IPS-NIHi11 (cell line): ENCODE measurements around the gene DHX38.

ENCODE experiments used
- DNase-seq: peaks from one replicate; pipeline ENCODE4 v3.0.0; 2012; ENCODE audit warnings: mixed read lengths, low spot score

DHX38 gene

GRCh38 chr16:72084445-72084844 is 9.2 kb upstream of the DHX38 start:
- DNase-seq: no peak

GRCh38 chr16:72085002-72085401 is 8.6 kb upstream of the DHX38 start:
- no peak for DNase-seq

- no peak for DNase-seq
Observed at GRCh38 chr16:72091217-72091616, 2.4 kb upstream of the DHX38 start.

- DNase-seq: no peak
Observed at GRCh38 chr16:72092832-72093447, 707 bp upstream of the DHX38 start.

- DNase-seq: peak; percentile 19
Observed at GRCh38 chr16:72094266-72094610, 591 bp downstream of the DHX38 start.

- DNase-seq: no peak
Observed at GRCh38 chr16:72098936-72099335, 5.3 kb downstream of the DHX38 start.

- peak; percentile 78 for DNase-seq
Observed at GRCh38 chr16:72099377-72099818, 5.8 kb downstream of the DHX38 start.

- DNase-seq: no peak
Observed at GRCh38 chr16:72101195-72101594, 7.5 kb downstream of the DHX38 start.

- no peak for DNase-seq
Observed at GRCh38 chr16:72104905-72105304, 11.3 kb downstream of the DHX38 start.

- DNase-seq: no peak
Observed at GRCh38 chr16:72105978-72106377, 12.3 kb downstream of the DHX38 start.

- no peak for DNase-seq
Observed at GRCh38 chr16:72107371-72107770, 13.7 kb downstream of the DHX38 start.

GRCh38 chr16:72108353-72109102 is 14.9 kb downstream of the DHX38 start:
- DNase-seq: no peak

- DNase-seq: no peak
Observed at GRCh38 chr16:72109300-72109699, 15.7 kb downstream of the DHX38 start.

- no peak for DNase-seq
Observed at GRCh38 chr16:72109966-72110530, 16.4 kb downstream of the DHX38 start.

GRCh38 chr16:72110662-72111615 is 17.3 kb downstream of the DHX38 start:
- DNase-seq: no peak

GRCh38 chr16:72111657-72112451 is 18.2 kb downstream of the DHX38 start:
- DNase-seq: no peak

- no peak for DNase-seq
Observed at GRCh38 chr16:72112452-72112792, 18.8 kb downstream of the DHX38 start.

- DNase-seq: no peak
Observed at GRCh38 chr16:72112906-72113615, 19.4 kb downstream of the DHX38 start.

- no peak for DNase-seq
Observed at GRCh38 chr16:72113616-72113945, 19.9 kb downstream of the DHX38 start.

GRCh38 chr16:72120026-72120425 is 26.4 kb downstream of the DHX38 start:
- no peak for DNase-seq

- DNase-seq: no peak
Observed at GRCh38 chr16:72122308-72122707, 28.7 kb downstream of the DHX38 start.
